GM12878 (cell line): ENCODE data around the gene ARHGEF10L.

Experiments used
- ATF2 ChIP-seq: IDR thresholded peaks from 2 replicates; pipeline ENCODE4 v1.6.1; 2012; ENCODE audit warnings: low read length, inconsistent platforms
- DPF2 ChIP-seq: fragments of 450-650 bp; IDR thresholded peaks from 2 replicates; pipeline ENCODE4 v1.6.1; 2017; ENCODE audit warnings: mild to moderate bottlenecking
- EZH2 ChIP-seq: IDR thresholded peaks from 2 replicates; pipeline ENCODE4 v1.6.1; 2012; ENCODE audit warnings: low read depth, mild to moderate bottlenecking, control low read depth, inconsistent platforms, low read length, borderline replicate concordance; ENCODE audit not compliant: control insufficient read depth
- GATAD2B ChIP-seq: fragments of 450-650 bp; conservative IDR thresholded peaks from 2 replicates; pipeline ENCODE4 v1.6.1; 2017; ENCODE audit warnings: low read depth, mild to moderate bottlenecking, moderate library complexity
- NFIC ChIP-seq: IDR thresholded peaks from 2 replicates; pipeline ENCODE4 v1.6.1; 2012; ENCODE audit warnings: low read depth, mild to moderate bottlenecking, inconsistent platforms, low read length, moderate library complexity
- POLR2A ChIP-seq: IDR thresholded peaks from 2 replicates; pipeline ENCODE4 v1.6.1; 2011; ENCODE audit warnings: low read depth, mild to moderate bottlenecking, low read length
- POLR2AphosphoS5 ChIP-seq: IDR thresholded peaks from 2 replicates; pipeline ENCODE4 v1.6.1; 2011; ENCODE audit warnings: mild to moderate bottlenecking, low read length, inconsistent platforms
- ZBED1 ChIP-seq: IDR thresholded peaks from 2 replicates; pipeline ENCODE4 v1.6.1; 2016; ENCODE audit warnings: borderline replicate concordance
- ZNF384 ChIP-seq: IDR thresholded peaks from 2 replicates; pipeline ENCODE4 v1.6.1; 2012; ENCODE audit warnings: low read depth, mild to moderate bottlenecking, low read length, improper control_type of control experiment, borderline replicate concordance
- ZSCAN29 ChIP-seq: fragments of 450-650 bp; IDR thresholded peaks from 2 replicates; pipeline ENCODE4 v1.6.1; 2017; ENCODE audit warnings: mild to moderate bottlenecking, moderate library complexity
- TF ChIP-seq, protein P1 (sequence below), 3 experiments: IDR thresholded peaks in 2 of 3; conservative IDR thresholded peaks in 1 of 3; 2 replicates each; pipeline ENCODE4 v1.5.1; 2011; ENCODE audit warnings: low read depth in 3 of 3, low read length in 3 of 3, mild to moderate bottlenecking in 3 of 3, control low read depth in 2 of 3, moderate library complexity in 2 of 3, inconsistent platforms in 1 of 3, mixed read lengths in 1 of 3; ENCODE audit not compliant: control insufficient read depth in 2 of 3, insufficient read depth in 1 of 3; ENCODE audit errors: extremely low read depth in 1 of 3

GRCh38 chr1:17648457-17649145 lies 109.1 kb downstream of the ARHGEF10L start:
- TF ChIP-seq GATAD2B (no peak), ZSCAN29 (no peak), POLR2AphosphoS5 (no peak), ZBED1 (no peak), ZNF384 (no peak), POLR2A (no peak), ATF2 (no peak), NFIC (no peak), DPF2 (no peak), EZH2 (no peak)
- TF ChIP-seq, protein P1, sequence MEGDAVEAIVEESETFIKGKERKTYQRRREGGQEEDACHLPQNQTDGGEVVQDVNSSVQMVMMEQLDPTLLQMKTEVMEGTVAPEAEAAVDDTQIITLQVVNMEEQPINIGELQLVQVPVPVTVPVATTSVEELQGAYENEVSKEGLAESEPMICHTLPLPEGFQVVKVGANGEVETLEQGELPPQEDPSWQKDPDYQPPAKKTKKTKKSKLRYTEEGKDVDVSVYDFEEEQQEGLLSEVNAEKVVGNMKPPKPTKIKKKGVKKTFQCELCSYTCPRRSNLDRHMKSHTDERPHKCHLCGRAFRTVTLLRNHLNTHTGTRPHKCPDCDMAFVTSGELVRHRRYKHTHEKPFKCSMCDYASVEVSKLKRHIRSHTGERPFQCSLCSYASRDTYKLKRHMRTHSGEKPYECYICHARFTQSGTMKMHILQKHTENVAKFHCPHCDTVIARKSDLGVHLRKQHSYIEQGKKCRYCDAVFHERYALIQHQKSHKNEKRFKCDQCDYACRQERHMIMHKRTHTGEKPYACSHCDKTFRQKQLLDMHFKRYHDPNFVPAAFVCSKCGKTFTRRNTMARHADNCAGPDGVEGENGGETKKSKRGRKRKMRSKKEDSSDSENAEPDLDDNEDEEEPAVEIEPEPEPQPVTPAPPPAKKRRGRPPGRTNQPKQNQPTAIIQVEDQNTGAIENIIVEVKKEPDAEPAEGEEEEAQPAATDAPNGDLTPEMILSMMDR (IDR thresholded peaks at IDR 0.05 in 2 of 3, conservative IDR thresholded peaks at IDR 0.05 in 1 of 3; ENCODE audit: control insufficient read depth in 2 of 3, extremely low read depth in 1 of 3, insufficient read depth in 1 of 3, low read depth in 3 of 3, low read length in 3 of 3), result no peak
